ENCODE data around the gene HAO1. TPM values are rescaled to one million over a fixed set of nuclear protein-coding genes. Genes with fewer than 3 reads are reported as not detected.

Gene HAO1
- total RNA-seq, 1 donor from 2014 or later: not detected

DNA sequence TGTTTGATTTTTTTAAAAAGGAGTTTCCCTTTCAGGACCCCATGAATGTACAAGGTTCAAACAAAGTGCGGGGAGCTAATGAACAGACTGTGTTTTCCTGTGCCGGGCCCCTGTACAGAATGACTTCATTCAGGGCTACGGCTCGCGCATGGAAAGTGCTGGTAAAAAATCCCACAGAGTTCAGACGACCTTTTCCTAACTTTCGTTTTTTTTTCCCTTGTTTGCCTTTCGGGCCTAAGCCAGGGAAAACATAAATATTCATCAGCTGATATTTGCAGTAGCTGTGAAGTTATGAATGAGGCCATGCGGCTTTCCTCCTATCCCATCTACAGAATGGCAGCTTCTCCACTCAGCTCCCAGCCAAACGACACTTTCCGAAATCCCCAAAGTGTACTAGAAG lies 74.0 kb downstream of the HAO1 start:
- Mint-ChIP-seq H3K4me1 (no peaks in the 10 kb centered on the region), H3K36me3 (ENCODE audit: low read depth) (no peaks in the 10 kb centered on the region), H3K4me3 (no peak overlapping the region), H3K9me3 (peaks cover 2% of the 10 kb centered on the region), H3K27ac (no peak overlapping the region), H3K27me3 (no peaks in the 10 kb centered on the region)
- TF ChIP-seq, protein P1, sequence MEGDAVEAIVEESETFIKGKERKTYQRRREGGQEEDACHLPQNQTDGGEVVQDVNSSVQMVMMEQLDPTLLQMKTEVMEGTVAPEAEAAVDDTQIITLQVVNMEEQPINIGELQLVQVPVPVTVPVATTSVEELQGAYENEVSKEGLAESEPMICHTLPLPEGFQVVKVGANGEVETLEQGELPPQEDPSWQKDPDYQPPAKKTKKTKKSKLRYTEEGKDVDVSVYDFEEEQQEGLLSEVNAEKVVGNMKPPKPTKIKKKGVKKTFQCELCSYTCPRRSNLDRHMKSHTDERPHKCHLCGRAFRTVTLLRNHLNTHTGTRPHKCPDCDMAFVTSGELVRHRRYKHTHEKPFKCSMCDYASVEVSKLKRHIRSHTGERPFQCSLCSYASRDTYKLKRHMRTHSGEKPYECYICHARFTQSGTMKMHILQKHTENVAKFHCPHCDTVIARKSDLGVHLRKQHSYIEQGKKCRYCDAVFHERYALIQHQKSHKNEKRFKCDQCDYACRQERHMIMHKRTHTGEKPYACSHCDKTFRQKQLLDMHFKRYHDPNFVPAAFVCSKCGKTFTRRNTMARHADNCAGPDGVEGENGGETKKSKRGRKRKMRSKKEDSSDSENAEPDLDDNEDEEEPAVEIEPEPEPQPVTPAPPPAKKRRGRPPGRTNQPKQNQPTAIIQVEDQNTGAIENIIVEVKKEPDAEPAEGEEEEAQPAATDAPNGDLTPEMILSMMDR (IDR thresholded peaks at IDR 0.05): no peak
- ChIA-PET CTCF (no interaction called here), POLR2A (no interaction called here)
- intact Hi-C loops (cut with micrococcal nuclease): no loop called here
- ATAC-seq (ENCODE audit: low read depth) (no peak), DNase-seq (no peak)

DNA sequence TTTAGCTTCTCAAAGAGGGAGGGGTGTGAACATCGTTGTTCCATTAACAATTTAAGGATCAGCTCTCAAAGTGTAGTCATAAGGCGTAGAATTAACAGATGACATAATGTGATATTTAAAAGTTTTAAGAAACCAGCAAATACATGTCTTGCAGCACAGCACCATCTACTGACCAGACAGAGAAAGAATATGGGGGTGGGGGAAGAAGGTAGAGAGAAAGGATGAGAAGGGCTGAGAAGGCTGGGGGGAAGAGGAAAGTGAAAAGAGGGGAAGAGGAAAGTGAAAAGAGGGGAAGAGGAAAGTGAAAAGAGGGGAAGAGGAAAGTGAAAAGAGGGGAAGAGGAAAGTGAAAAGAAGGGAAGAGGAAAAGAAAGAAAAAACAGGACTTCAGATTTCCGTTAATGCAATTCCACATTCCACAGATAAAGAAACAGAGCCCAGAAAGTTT lies 80.9 kb downstream of the HAO1 start:
- ATAC-seq (ENCODE audit: low read depth): no peak
- no peak overlapping the region for H3K4me3 Mint-ChIP-seq
- intact Hi-C loops (cut with micrococcal nuclease): loop anchor here (5.0 kb wide), 1 partner anchor 1092 kb away; the partner anchor contains the start of gene BMP2
- H3K9me3 Mint-ChIP-seq: peaks cover 2% of the 10 kb centered on the region
- peaks cover 4% of the 10 kb centered on the region for H3K27me3 Mint-ChIP-seq
- DNase-seq: no peak
- TF ChIP-seq, protein P1 (IDR thresholded peaks at IDR 0.05): no peak
- POLR2A ChIA-PET: no interaction called here
- no peak overlapping the region for H3K27ac Mint-ChIP-seq
- CTCF ChIA-PET: interaction anchor here (0.9 kb wide), 1 partner anchor 1093 kb away, joined by 3 read pairs; no protein-coding TSS in a partner anchor
- no peaks in the 10 kb centered on the region for H3K4me1 Mint-ChIP-seq
- no peaks in the 10 kb centered on the region for H3K36me3 Mint-ChIP-seq (ENCODE audit: low read depth)

GRCh38 chr20:7858734-7859250 lies 81.5 kb downstream of the HAO1 start:
- intact Hi-C loops (cut with micrococcal nuclease): loop anchor here (5.0 kb wide), 1 partner anchor 1091 kb away; the partner anchor contains the start of gene BMP2
- CTCF ChIA-PET: no interaction called here

GRCh38 chr20:7856756-7857155 lies 83.5 kb downstream of the HAO1 start:
- DNase-seq (no peak), ATAC-seq (ENCODE audit: low read depth) (no peak)
- ChIA-PET POLR2A (no interaction called here), CTCF (no interaction called here)
- H3K4me1 Mint-ChIP-seq: no peaks in the 10 kb centered on the region
- no peaks in the 10 kb centered on the region for H3K36me3 Mint-ChIP-seq (ENCODE audit: low read depth)
- H3K9me3 Mint-ChIP-seq: no peaks in the 10 kb centered on the region
- no peak overlapping the region for H3K27ac Mint-ChIP-seq
- intact Hi-C loops (cut with micrococcal nuclease): loop anchor here (5.0 kb wide), 1 partner anchor 1089 kb away; the partner anchor contains the start of gene BMP2
- H3K27me3 Mint-ChIP-seq: peaks cover 4% of the 10 kb centered on the region
- TF ChIP-seq, protein P1 (IDR thresholded peaks at IDR 0.05): no peak
- no peak overlapping the region for H3K4me3 Mint-ChIP-seq

More at GRCh38 chr20:7858734-7859250, 81.5 kb downstream of the HAO1 start:
- Mint-ChIP-seq H3K27me3 (peaks cover 4% of the 10 kb centered on the region), H3K9me3 (peaks cover 2% of the 10 kb centered on the region), H3K4me3 (no peak overlapping the region), H3K36me3 (ENCODE audit: low read depth) (no peaks in the 10 kb centered on the region), H3K27ac (no peak overlapping the region), H3K4me1 (no peaks in the 10 kb centered on the region)
- TF ChIP-seq, protein P1 (IDR thresholded peaks at IDR 0.05): no peak
- POLR2A ChIA-PET: no interaction called here
- DNase-seq: no peak
- no peak for ATAC-seq (ENCODE audit: low read depth)

GRCh38 chr20:7855545-7855944 lies 84.7 kb downstream of the HAO1 start:
- H3K4me3 Mint-ChIP-seq: no peak overlapping the region
- H3K27ac Mint-ChIP-seq: no peak overlapping the region

More at GRCh38 chr20:7855545-7855944, 84.7 kb downstream of the HAO1 start:
- TF ChIP-seq, protein P1 (IDR thresholded peaks at IDR 0.05): no peak
- ATAC-seq (ENCODE audit: low read depth) (no peak), DNase-seq (no peak)
- Mint-ChIP-seq H3K4me1 (no peaks in the 10 kb centered on the region), H3K27me3 (peaks cover 7% of the 10 kb centered on the region), H3K9me3 (no peaks in the 10 kb centered on the region), H3K36me3 (ENCODE audit: low read depth) (no peaks in the 10 kb centered on the region)
- intact Hi-C loops (cut with micrococcal nuclease): loop anchor here (5.0 kb wide), 1 partner anchor 1088 kb away; the partner anchor contains the start of gene BMP2
- CTCF ChIA-PET: no interaction called here
- POLR2A ChIA-PET: no interaction called here
